Peyer's patch (tissue), 4 donors: ENCODE results near the gene CD38.

Experiments
- CTCF ChIP-seq, 6 experiments: fragments of 450-650 bp in 4 of 6; fragments of 200-600 bp in 2 of 6; sonication (generic) in 1 of 6; IDR thresholded peaks; one replicate each; pipeline ENCODE4 v1.5.1; 2017 to 2019; ENCODE audit warnings: antibody characterized with exemption in 6 of 6, mild to moderate bottlenecking in 3 of 6, moderate library complexity in 1 of 6
- POLR2A ChIP-seq, 2 donors: fragments of 450-650 bp; IDR thresholded peaks; one replicate each; pipeline ENCODE4 v1.5.1; 2017; ENCODE audit warnings: antibody characterized with exemption in 2 of 2, mild to moderate bottlenecking in 2 of 2, moderate library complexity in 2 of 2

- TF ChIP-seq POLR2A (IDR thresholded peaks at IDR 0.05) (no peak), CTCF (IDR thresholded peaks at IDR 0.05) (no peak)
These were observed 7.0 kb downstream of the CD38 start for GRCh38 chr4:15784959-15785634.
